ENCODE data around the gene SYT15.

Gene SYT15

GRCh38 chr10:46545861-46546590, 32.9 kb upstream of the SYT15 start:
- no peak for DNase-seq

- no peak for DNase-seq
These were observed 32.1 kb upstream of the SYT15 start for GRCh38 chr10:46546591-46547540.

GRCh38 chr10:46547541-46548497, 31.1 kb upstream of the SYT15 start:
- DNase-seq, result no peak

- no peak for DNase-seq
These were observed 30.3 kb upstream of the SYT15 start for GRCh38 chr10:46548498-46549090.

- no peak for DNase-seq
These were observed 29.5 kb upstream of the SYT15 start for GRCh38 chr10:46549171-46550075.

- no peak for DNase-seq
These were observed 28.7 kb upstream of the SYT15 start for GRCh38 chr10:46550076-46550790.

GRCh38 chr10:46550795-46551700, 27.9 kb upstream of the SYT15 start:
- no peak for DNase-seq

GRCh38 chr10:46551701-46552525, 27.0 kb upstream of the SYT15 start:
- no peak for DNase-seq

GRCh38 chr10:46552526-46553237, 26.2 kb upstream of the SYT15 start:
- no peak for DNase-seq

- DNase-seq, result no peak
These were observed 25.5 kb upstream of the SYT15 start for GRCh38 chr10:46553238-46554049.

- no peak for DNase-seq
These were observed 24.7 kb upstream of the SYT15 start for GRCh38 chr10:46554166-46554781.

GRCh38 chr10:46555366-46555712, 23.6 kb upstream of the SYT15 start:
- DNase-seq, result no peak

- DNase-seq, result no peak
These were observed 23.0 kb upstream of the SYT15 start for GRCh38 chr10:46555713-46556514.

- no peak for DNase-seq
These were observed 22.2 kb upstream of the SYT15 start, which contains the start of gene GPRIN2 for GRCh38 chr10:46556515-46557318. Gene GPRIN2, minus strand, starts transcription at chr10:46556658. Its CDS starts 5,922 bp downstream, at chr10:46550736.

Data from NCI-H187 (cell line).